ENCODE results near the gene ST6GALNAC6.

DNA sequence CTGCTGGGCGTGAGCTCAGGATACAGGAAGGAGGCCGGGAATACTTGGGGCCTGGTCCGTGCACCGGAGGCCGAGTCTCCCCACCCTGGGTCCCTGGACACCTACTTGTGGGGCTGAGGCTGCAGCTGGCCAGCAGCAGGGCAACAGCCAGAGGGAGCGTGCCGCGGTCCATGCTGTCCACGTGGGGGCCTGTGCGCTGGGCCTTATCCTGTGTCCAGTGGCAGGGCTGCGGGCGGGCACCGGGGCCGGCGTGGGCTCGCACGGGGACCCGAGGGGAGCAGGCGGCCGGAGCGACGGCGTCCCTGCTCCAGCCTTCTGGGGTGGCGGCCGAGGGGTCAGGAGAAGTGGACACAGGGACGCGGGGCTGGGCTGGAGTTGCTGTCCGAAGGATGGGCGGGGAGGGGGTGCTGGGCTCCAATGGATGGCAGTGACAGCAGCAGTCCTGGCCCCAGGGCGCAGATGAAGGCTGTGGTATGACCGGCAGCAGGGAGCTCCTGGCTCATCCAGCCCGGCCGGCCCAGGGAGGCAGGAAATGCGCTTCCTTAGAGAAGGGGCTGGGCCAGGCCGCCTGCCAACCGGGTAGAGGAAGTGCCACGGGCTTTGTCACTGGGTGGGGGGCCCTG lies 45.1 kb downstream of the ST6GALNAC6 start, which contains the start of gene ENG:
- TF ChIP-seq POLR2AphosphoS5 (IDR thresholded peaks at IDR 0.05; ENCODE audit: low read depth, low read length) (peak; percentile 58; the same call in 1 of the 2 replicates), SIN3A (IDR thresholded peaks at IDR 0.05; ENCODE audit: borderline replicate concordance, insufficient read depth, low read length) (peak; percentile 59; the same call in 1 of the 2 replicates), TAF1 (IDR thresholded peaks at IDR 0.05; ENCODE audit: borderline replicate concordance, insufficient read depth, low read length) (no peak)
